Vagina (tissue), 2 donors: ENCODE results near the gene MRPS31.

ENCODE experiments used
- CTCF ChIP-seq, 3 experiments: fragments of 450-650 bp in 2 of 3; fragments of 200-600 bp in 1 of 3; sonication (generic) in 1 of 3; IDR thresholded peaks; one replicate each; pipeline ENCODE4 v1.5.1; 2017 to 2019; ENCODE audit warnings: antibody characterized with exemption in 3 of 3, mild to moderate bottlenecking in 2 of 3, moderate library complexity in 2 of 3
- POLR2A ChIP-seq, 2 donors: fragments of 450-650 bp; IDR thresholded peaks; one replicate each; pipeline ENCODE4 v1.6.1; 2017; ENCODE audit warnings: antibody characterized with exemption in 2 of 2, mild to moderate bottlenecking in 2 of 2, moderate library complexity in 2 of 2

- no peak for TF ChIP-seq CTCF (IDR thresholded peaks at IDR 0.05)
- TF ChIP-seq POLR2A (IDR thresholded peaks at IDR 0.05): no peak
Measured at GRCh38 chr13:40809471-40809870, 38.5 kb upstream of the MRPS31 start.
